OCI-LY7 (cell line): Measurements from ENCODE around the gene PTPRM. TPM values are rescaled to one million over a fixed set of nuclear protein-coding genes. Genes with fewer than 3 reads are reported as not detected.

Source experiments
- BruUV-seq: library from RNA; stranded (reverse); fragments of 400-500 nt; replicated peaks from 2 replicates; lab custom pipeline; 2021; lab: Mats Ljungman, UMichigan
- CTCF ChIA-PET: fragments of 300-600 bp; sonication (Branson Sonifier 250); formaldehyde crosslinking; loops from one replicate; lab custom pipeline; 2022; ENCODE audit warnings: antibody characterized with exemption; ENCODE audit not compliant: unreplicated experiment; lab: Charles Lee
- POLR2A ChIA-PET: fragments of 300-600 bp; sonication (Branson Sonifier 250); formaldehyde crosslinking; loops from one replicate; lab custom pipeline; 2022; ENCODE audit warnings: antibody characterized with exemption; lab: Charles Lee
- DNase-seq: peaks from one replicate; pipeline ENCODE4 v3.0.0-alpha.2; 2015; ENCODE audit warnings: low spot score
- H2AFZ ChIP-seq: fragments of 200-600 bp; sonication (generic), shearing (Covaris generic); 2 replicates; pipeline ENCODE4 v1.6.1; 2014; ENCODE audit warnings: mild to moderate bottlenecking, antibody characterized with exemption, low read length, moderate library complexity
- H3K27ac ChIP-seq: fragments of 200-600 bp; sonication (generic); 2 replicates; pipeline ENCODE4 v1.5.1; 2014; ENCODE audit warnings: mixed run types, low read depth, mild to moderate bottlenecking, moderate library complexity, low read length, inconsistent platforms; ENCODE audit not compliant: poor library complexity, severe bottlenecking
- H3K36me3 ChIP-seq: fragments of 200-600 bp; sonication (generic); 2 replicates; pipeline ENCODE4 v1.6.1; 2014; ENCODE audit warnings: mild to moderate bottlenecking, antibody characterized with exemption, low read length, moderate library complexity, mixed read lengths; ENCODE audit not compliant: insufficient read depth
- H3K4me1 ChIP-seq: fragments of 200-600 bp; sonication (generic); 2 replicates; pipeline ENCODE4 v1.5.1; 2014; ENCODE audit warnings: mild to moderate bottlenecking, low read length; ENCODE audit not compliant: insufficient read depth, poor library complexity, severe bottlenecking
- H3K4me2 ChIP-seq: fragments of 200-600 bp; sonication (generic); 2 replicates; pipeline ENCODE4 v1.6.1; 2014; ENCODE audit warnings: mild to moderate bottlenecking, low read length
- H3K4me3 ChIP-seq: fragments of 200-600 bp; sonication (generic); 2 replicates; pipeline ENCODE4 v1.5.1; 2014; ENCODE audit warnings: mild to moderate bottlenecking, low read depth, low read length; ENCODE audit not compliant: poor library complexity, severe bottlenecking
- H3K79me2 ChIP-seq: fragments of 200-600 bp; sonication (generic); 2 replicates; pipeline ENCODE4 v1.6.1; 2016; ENCODE audit warnings: low read depth, mild to moderate bottlenecking, low read length, moderate library complexity, mixed read lengths; ENCODE audit not compliant: insufficient read depth
- H3K9me2 ChIP-seq: fragments of 200-600 bp; sonication (generic); 2 replicates; pipeline ENCODE4 v1.6.1; 2016; ENCODE audit warnings: mild to moderate bottlenecking, low read length, mixed read lengths; ENCODE audit not compliant: insufficient read depth
- H3K9me3 ChIP-seq: fragments of 200-600 bp; sonication (generic); 2 replicates; pipeline ENCODE4 v1.6.1; 2014; ENCODE audit warnings: mild to moderate bottlenecking, mixed run types, low read length, mixed read lengths
- H4K20me1 ChIP-seq: fragments of 200-600 bp; sonication (generic); 2 replicates; pipeline ENCODE4 v1.6.1; 2014; ENCODE audit warnings: mild to moderate bottlenecking, antibody characterized with exemption, low read length, moderate library complexity, mixed read lengths; ENCODE audit not compliant: insufficient read depth
- CTCF ChIP-seq: fragments of 200-600 bp; sonication (generic); conservative IDR thresholded peaks from 2 replicates; pipeline ENCODE4 v1.5.1; 2014; ENCODE audit warnings: mild to moderate bottlenecking, antibody characterized with exemption, low read length, moderate library complexity, mixed read lengths
- EZH2phosphoT487 ChIP-seq: fragments of 200-600 bp; sonication (generic); IDR thresholded peaks from 2 replicates; pipeline ENCODE4 v1.6.1; 2018; ENCODE audit warnings: low read depth, borderline replicate concordance, mild to moderate bottlenecking, mixed run types, antibody characterized with exemption, low read length, moderate library complexity, mixed read lengths
- intact Hi-C: fragments of 100-400 bp; cut with micrococcal nuclease; formaldehyde crosslinking; loops from one replicate; pipeline ENCODE4 v1.10.0; 2022; ENCODE audit not compliant: unreplicated experiment
- total RNA-seq, 2 experiments: library from RNA; depleted of rRNA in 1 of 2; stranded (reverse); fragments of >200 nt in 1 of 2; shearing (Covaris generic) in 1 of 2; gene quantifications; 2 replicates each; pipeline ENCODE4 v1.2.3, GENCODE V29; 2014 to 2022

PTPRM gene
- total RNA-seq, 2 experiments from 2014 or later, result not detected

- no peaks in the 10 kb centered on the region for H3K4me1 ChIP-seq
- no peak overlapping the region for H3K4me2 ChIP-seq
- H3K27ac ChIP-seq, result no peak overlapping the region
- ChIA-PET CTCF (no interaction called here), POLR2A (interaction anchor here (0.5 kb wide), 1 partner anchor 16 kb away, joined by 4 read pairs; no protein-coding TSS in a partner anchor)
- no peaks in the 10 kb centered on the region for H3K36me3 ChIP-seq
- DNase-seq, result no peak
- H2AFZ ChIP-seq, result no peak overlapping the region
- no peaks in the 10 kb centered on the region for H3K79me2 ChIP-seq
- BruUV-seq, result no TSS peak
- no peaks in the 10 kb centered on the region for H3K9me3 ChIP-seq
- no peak overlapping the region for H3K4me3 ChIP-seq
- H4K20me1 ChIP-seq, result no peaks in the 10 kb centered on the region
- no peaks in the 10 kb centered on the region for H3K9me2 ChIP-seq
- TF ChIP-seq CTCF (no peak), EZH2phosphoT487 (no peak)
- intact Hi-C loops, result no loop called here
Observed at GRCh38 chr18:8254654-8255053, 687.5 kb downstream of the PTPRM start.

GRCh38 chr18:8257851-8258434 lies 690.8 kb downstream of the PTPRM start:
- Histone ChIP-seq H3K4me1 (no peaks in the 10 kb centered on the region), H2AFZ (no peak overlapping the region), H3K27ac (no peak overlapping the region), H3K4me2 (no peak overlapping the region), H3K4me3 (no peak overlapping the region), H3K9me3 (no peaks in the 10 kb centered on the region), H3K79me2 (no peaks in the 10 kb centered on the region), H3K9me2 (no peaks in the 10 kb centered on the region), H4K20me1 (no peaks in the 10 kb centered on the region), H3K36me3 (no peaks in the 10 kb centered on the region)
- no TSS peak for BruUV-seq
- intact Hi-C loops, result no loop called here
- no peak for TF ChIP-seq EZH2phosphoT487
- no peak for TF ChIP-seq CTCF
- ChIA-PET POLR2A (interaction anchor here (1.1 kb wide), 1 partner anchor 23 kb away, joined by 3 read pairs; no protein-coding TSS in a partner anchor), CTCF (no interaction called here)
- no peak for DNase-seq

- DNase-seq, result no peak
- H3K79me2 ChIP-seq, result no peaks in the 10 kb centered on the region
- BruUV-seq, result no TSS peak
- no peaks in the 10 kb centered on the region for H3K9me3 ChIP-seq
- H2AFZ ChIP-seq, result no peak overlapping the region
- no peak overlapping the region for H3K27ac ChIP-seq
- intact Hi-C loops, result no loop called here
- no peak overlapping the region for H3K4me2 ChIP-seq
- TF ChIP-seq CTCF, result no peak
- H3K9me2 ChIP-seq, result no peaks in the 10 kb centered on the region
- H3K36me3 ChIP-seq, result no peaks in the 10 kb centered on the region
- H3K4me1 ChIP-seq, result no peaks in the 10 kb centered on the region
- no peaks in the 10 kb centered on the region for H4K20me1 ChIP-seq
- POLR2A ChIA-PET, result no interaction called here
- CTCF ChIA-PET, result no interaction called here
- no peak overlapping the region for H3K4me3 ChIP-seq
Observed at GRCh38 chr18:8260319-8260718, 693.2 kb downstream of the PTPRM start.
